Testis (tissue), 3 donors: ENCODE data around the gene ACSS1. TPM values are rescaled to one million over a fixed set of nuclear protein-coding genes. Genes with fewer than 3 reads are reported as not detected.

Source experiments
- DNase-seq: peaks from one replicate; pipeline ENCODE4 v3.0.0-alpha.2; 2019
- H3K27ac ChIP-seq, 2 donors: fragments of 200-600 bp; sonication (generic); one replicate each; pipeline ENCODE4 v1.5.1; 2019
- H3K27me3 ChIP-seq: fragments of 200-600 bp; sonication (generic); one replicate; pipeline ENCODE4 v1.5.1; 2019
- H3K36me3 ChIP-seq: fragments of 200-600 bp; sonication (generic); one replicate; pipeline ENCODE4 v1.5.1; 2017; ENCODE audit warnings: low read depth; ENCODE audit errors: missing control alignments
- H3K4me1 ChIP-seq: fragments of 200-600 bp; sonication (generic); one replicate; pipeline ENCODE4 v1.5.1; 2019
- H3K4me3 ChIP-seq, 2 donors: fragments of 200-600 bp; sonication (generic); one replicate each; pipeline ENCODE4 v1.5.1; 2017 to 2019
- H3K9me3 ChIP-seq: fragments of 200-600 bp; sonication (generic); one replicate; pipeline ENCODE4 v1.5.1; 2017
- POLR2A ChIP-seq: fragments of 450-650 bp; IDR thresholded peaks from one replicate; pipeline ENCODE4 v1.6.1; 2017; ENCODE audit warnings: antibody characterized with exemption, mild to moderate bottlenecking, moderate library complexity
- WGBS, 2 donors: methylation state at CpG; one replicate each; pipeline ENCODE4 v1.1.5; 2018; 5-methylcytosine and 5-hydroxymethylcytosine counted together
- intact Hi-C: fragments of 100-400 bp; cut with DNase I; formaldehyde crosslinking; loops from one replicate; pipeline ENCODE4 v1.15.1; 2023; ENCODE audit warnings: low total_unique reads
- polyA plus RNA-seq: library from polyadenylated mRNA; stranded (reverse); fragments of 350-450 nt; fragmentation: Illumina TruSeq; extraction: RNeasy Lipid Tissue Mini Kit (QIAGEN cat#74804); gene quantifications from one replicate; pipeline ENCODE4 v1.2.3, GENCODE V29; 2014; ENCODE audit warnings: low read depth, low replicate concordance; ENCODE audit not compliant: insufficient read depth
- small RNA-seq, 2 donors: library from RNA; depleted of rRNA; stranded (forward); fragments of <200 nt; gene quantifications; one replicate each; pipeline ENCODE3, GENCODE V24; 2016
- total RNA-seq, 2 donors: library from RNA; depleted of rRNA; stranded (reverse); fragments of >200 nt; gene quantifications; one replicate each; pipeline ENCODE4 v1.2.3, GENCODE V29; 2016
- TF ChIP-seq, protein P1 (sequence below), 3 experiments: fragments of 450-650 bp in 2 of 3; fragments of 200-600 bp in 1 of 3; sonication (generic) in 1 of 3; IDR thresholded peaks; one replicate each; pipeline ENCODE4 v1.5.1; 2016 to 2019; ENCODE audit warnings: antibody characterized with exemption in 3 of 3, mild to moderate bottlenecking in 2 of 3, moderate library complexity in 1 of 3

ACSS1 gene
- total and polyA plus RNA-seq, 3 donors from 2014 or later = 61.5 to 184 (median 162) TPM

DNA sequence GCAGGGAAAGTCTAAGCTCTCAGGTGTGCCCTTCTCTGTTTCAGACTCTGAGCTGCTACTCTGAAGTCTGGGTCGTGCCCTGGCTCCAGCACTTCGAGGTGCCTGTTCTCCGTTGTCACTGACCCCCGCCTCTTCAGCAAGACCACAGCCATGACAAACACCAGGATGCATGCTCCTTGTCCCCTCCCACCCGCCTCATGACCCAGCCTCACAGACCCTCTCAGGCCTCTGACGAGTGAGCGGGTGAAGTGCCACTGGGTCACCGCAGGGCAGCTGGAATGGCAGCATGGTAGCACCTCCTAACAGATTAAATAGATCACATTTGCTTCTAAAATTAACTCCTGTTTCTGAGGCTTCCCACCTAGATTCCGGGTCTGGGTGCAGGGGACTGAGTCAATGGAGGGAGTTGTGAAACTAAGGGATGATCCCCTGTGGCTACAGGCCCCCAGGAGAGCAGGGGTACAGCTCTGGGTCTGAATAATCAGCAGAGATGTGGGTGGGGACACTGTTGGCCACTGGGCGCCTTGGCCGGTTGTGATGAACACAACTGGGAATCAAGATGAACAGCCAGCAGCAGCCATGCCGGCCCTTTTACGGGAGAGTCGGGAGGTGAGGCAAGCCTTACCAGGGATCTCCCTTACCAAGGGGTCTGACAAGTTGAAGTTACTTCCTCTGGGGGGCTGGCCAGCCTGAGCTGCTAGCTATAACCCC is 98.2 kb downstream of the ACSS1 start:
- Histone ChIP-seq H3K27ac (no peak overlapping the region), H3K36me3 (no peaks in the 10 kb centered on the region), H3K9me3 (no peaks in the 10 kb centered on the region), H3K4me3 (no peak overlapping the region), H3K4me1 (peaks cover 6% of the 10 kb centered on the region), H3K27me3 (no peaks in the 10 kb centered on the region)
- WGBS, 2 donors = 82 to 93% methylated on average over 11 to 13 of the region's 14 CpGs
- DNase-seq = no peak
- TF ChIP-seq, protein P1, sequence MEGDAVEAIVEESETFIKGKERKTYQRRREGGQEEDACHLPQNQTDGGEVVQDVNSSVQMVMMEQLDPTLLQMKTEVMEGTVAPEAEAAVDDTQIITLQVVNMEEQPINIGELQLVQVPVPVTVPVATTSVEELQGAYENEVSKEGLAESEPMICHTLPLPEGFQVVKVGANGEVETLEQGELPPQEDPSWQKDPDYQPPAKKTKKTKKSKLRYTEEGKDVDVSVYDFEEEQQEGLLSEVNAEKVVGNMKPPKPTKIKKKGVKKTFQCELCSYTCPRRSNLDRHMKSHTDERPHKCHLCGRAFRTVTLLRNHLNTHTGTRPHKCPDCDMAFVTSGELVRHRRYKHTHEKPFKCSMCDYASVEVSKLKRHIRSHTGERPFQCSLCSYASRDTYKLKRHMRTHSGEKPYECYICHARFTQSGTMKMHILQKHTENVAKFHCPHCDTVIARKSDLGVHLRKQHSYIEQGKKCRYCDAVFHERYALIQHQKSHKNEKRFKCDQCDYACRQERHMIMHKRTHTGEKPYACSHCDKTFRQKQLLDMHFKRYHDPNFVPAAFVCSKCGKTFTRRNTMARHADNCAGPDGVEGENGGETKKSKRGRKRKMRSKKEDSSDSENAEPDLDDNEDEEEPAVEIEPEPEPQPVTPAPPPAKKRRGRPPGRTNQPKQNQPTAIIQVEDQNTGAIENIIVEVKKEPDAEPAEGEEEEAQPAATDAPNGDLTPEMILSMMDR (IDR thresholded peaks at IDR 0.05) = no peak
- no peak for TF ChIP-seq POLR2A
- intact Hi-C loops = no loop called here

DNA sequence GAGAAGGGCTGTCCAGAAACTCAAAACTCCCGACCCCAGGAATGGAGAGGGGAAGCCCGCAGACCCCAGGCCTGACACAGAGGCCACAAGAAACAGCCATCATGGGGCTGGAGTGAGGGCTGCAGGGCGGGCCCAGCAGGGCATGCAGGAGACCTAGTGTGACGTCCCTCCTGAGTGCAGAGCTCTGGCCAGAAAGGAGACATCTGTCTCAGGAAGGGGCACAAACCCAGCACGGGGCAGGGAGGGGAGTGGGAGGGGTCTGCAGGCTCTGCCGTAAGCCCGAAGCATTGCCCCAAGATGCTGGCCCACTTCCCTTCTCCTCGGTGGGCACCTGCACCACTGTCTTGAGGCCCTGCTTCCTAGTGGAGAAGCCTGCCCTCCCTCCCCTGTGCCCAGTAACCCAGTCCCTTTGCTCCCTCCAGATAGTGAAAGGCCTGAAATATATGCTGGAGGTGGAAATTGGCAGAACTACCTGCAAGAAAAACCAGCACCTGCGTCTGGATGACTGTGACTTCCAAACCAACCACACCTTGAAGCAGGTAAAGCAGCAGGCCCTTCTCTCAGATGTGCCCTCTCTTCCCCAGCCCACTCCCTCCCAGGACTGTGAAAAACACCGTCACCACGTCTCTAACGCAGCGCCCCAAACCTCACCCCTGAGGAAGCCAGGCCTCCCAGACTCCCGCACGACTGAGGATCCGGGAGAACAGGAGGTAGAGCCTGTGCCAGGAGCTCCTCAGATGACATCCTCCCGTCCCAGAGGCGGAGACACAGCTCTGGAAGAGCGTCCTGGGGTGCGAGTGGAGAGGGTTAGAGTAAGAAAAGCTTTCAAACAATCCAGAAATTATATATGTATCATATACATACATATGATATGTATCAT is 99.2 kb downstream of the ACSS1 start:
- DNase-seq = no peak

DNA sequence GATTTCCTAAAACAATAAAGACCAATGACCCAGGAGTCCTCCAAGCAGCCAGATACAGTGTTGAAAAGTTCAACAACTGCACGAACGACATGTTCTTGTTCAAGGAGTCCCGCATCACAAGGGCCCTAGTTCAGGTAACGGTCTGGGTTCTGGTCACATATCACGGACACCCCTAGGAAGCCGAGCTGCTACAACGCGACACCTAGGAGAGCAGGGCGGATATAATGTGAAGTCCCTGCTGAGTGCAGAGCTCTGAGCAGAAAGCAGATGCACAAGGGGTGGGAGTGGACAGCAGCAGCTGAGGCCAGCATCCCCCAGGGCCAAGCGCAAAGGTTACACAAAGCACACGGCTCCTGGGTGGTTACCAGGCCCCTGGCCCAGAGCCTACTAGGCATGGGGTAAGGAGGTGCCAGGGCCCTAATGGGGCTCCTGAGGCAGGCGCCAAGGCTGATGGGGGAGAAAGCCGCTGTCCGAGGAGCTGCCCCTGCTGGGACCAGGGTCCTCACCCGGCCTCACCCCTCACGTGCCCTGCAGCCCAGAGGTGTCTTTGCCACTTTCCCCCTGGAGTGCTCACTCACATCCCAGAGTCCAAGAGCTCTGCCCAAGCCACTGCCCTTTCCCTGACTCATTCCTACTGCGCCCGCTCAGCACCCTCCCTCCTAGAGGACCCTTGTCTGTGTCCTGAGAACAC is 100.5 kb downstream of the ACSS1 start:
- Histone ChIP-seq H3K4me3 (no peak overlapping the region), H3K9me3 (no peaks in the 10 kb centered on the region), H3K36me3 (no peaks in the 10 kb centered on the region), H3K27ac (no peak overlapping the region), H3K27me3 (no peaks in the 10 kb centered on the region), H3K4me1 (no peaks in the 10 kb centered on the region)
- no peak for TF ChIP-seq POLR2A
- TF ChIP-seq, protein P1 (IDR thresholded peaks at IDR 0.05) = no peak
- DNase-seq = no peak
- WGBS, 2 donors = 86 to 93% methylated on average over 11 to 18 of the region's 18 CpGs
- intact Hi-C loops = no loop called here

More for the DNA sequence above, 99.2 kb downstream of the ACSS1 start:
- Histone ChIP-seq H3K4me1 (peaks cover 3% of the 10 kb centered on the region), H3K27ac (no peak overlapping the region), H3K4me3 (no peak overlapping the region), H3K27me3 (no peaks in the 10 kb centered on the region), H3K36me3 (no peaks in the 10 kb centered on the region), H3K9me3 (no peaks in the 10 kb centered on the region)
- WGBS, 2 donors = 75 to 84% methylated on average over 20 of the region's 20 CpGs
- TF ChIP-seq, protein P1 (IDR thresholded peaks at IDR 0.05) = no peak
- TF ChIP-seq POLR2A = no peak
- intact Hi-C loops = no loop called here

Small RNA genes within 50 kb of the gene (small RNA-seq; reads per million reads assigned to genes)
- gene RNU6-1257P = 0 reads per million in 2 donors

Other genes starting within 250 kb of the ACSS1 start
- under 1 TPM in 1 of 2 donors, not detected in 1; 0.56 TPM for gene CST7, start 108.9 kb downstream of the ACSS1 start, total RNA-seq
- 4.1 TPM for gene CST7, start 108.9 kb downstream of the ACSS1 start, polyA plus RNA-seq
- 100 to 1,000 TPM in 1 of 2 donors, 10 to 100 TPM in 1; 92.3 to 105 TPM for gene APMAP, start 65.4 kb downstream of the ACSS1 start, total RNA-seq
- 135 TPM for gene APMAP, start 65.4 kb downstream of the ACSS1 start, polyA plus RNA-seq
- gene VSX1, start 24.0 kb upstream of the ACSS1 start, total RNA-seq = under 1 TPM; 0.16 to 0.37 TPM
- 0.38 TPM for gene VSX1, start 24.0 kb upstream of the ACSS1 start, polyA plus RNA-seq
- 100 to 1,000 TPM; 157 to 204 TPM for gene ENTPD6, start 137.6 kb upstream of the ACSS1 start, total RNA-seq
- 80.7 TPM for gene ENTPD6, start 137.6 kb upstream of the ACSS1 start, polyA plus RNA-seq
- 10 to 100 TPM; 91.5 TPM for gene PYGB, start 189.9 kb upstream of the ACSS1 start, total RNA-seq
- 50.8 TPM for gene PYGB, start 189.9 kb upstream of the ACSS1 start, polyA plus RNA-seq